ENCODE results near the gene SPATA21.
"Not testable (repeated sequence)": the region's sequence is repeated elsewhere in the genome, so short reads cannot be mapped to it uniquely, and the experiment has no call there.

The SPATA21 gene

DNA sequence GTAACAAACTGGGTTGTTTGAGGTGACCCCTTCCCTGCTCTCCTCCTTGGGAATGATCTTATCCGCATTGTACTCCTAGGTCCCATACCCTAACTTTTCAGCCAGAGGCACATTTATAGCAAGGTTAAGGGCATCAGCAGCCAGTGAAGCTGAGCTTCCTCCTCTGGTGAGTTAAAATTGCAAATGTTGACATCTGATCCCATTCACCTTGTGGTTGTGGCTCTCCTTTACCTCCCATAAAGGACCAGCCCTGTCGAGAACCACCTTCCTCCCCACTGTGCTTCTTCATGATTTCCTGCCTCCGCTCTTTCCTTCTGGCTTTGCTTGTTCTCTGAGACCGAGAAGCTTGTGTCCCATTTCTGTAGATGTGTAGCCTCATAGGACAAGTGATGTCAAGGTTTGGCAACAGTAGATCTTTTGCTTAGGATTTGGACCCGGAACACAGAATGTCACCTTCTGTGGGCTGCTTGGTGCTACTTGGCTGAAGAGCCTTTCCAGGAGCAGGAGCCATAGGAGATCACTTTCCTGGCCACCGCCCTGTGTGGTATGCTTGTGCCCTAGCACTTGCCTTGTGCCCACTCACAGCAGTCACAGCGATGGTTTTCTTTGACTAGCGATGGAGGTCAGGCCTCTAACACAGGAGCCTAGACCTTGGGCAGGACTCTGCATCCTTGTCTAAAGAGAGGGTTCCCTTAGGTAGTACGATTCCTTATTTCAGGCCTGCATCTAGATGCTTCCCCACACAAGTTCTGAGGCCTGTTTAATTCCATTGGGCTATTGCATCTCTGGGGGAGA is 51.4 kb downstream of the SPATA21 start:
- DNase-seq (ENCODE audit: low read depth in 3 of 3): no peak

DNA sequence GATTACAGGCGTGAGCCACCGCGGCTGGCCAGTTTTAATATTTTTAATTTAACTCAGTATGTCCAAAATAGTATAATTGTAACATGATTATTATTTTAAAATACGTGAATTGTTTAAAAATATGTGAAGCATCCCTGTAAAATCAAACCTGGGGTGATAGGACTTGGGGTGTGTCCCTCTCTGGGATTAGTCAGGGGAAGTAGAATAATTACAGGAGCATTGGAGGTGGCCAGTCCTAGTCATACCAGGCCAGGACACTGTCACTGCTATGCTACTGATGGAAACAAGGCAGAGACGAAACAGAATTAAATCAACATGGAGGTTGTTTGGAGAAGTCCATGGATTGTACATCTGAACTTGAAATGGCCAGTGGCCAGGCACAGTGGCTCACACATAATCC is 53.3 kb downstream of the SPATA21 start:
- DNase-seq (ENCODE audit: low read depth in 3 of 3): no peak

DNA sequence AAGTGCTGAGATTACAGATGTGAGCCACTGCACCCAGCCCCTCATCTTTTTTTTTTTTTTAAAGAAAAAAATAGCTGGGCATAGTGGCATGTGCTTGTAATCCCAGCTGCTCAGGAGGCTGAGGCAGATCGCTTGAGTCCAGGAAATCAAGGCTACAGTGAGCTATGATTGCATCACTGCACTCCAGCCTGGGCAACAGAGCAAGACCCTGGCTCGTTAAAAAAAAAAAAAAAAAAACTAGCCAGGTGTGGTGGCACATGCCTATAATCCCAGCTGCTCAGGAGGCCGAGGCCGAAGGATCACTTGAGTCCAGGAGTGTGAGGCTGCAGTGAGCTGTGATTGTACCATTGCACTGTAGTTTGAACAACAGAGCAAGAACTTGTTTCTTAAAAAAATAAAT is 56.4 kb downstream of the SPATA21 start:
- DNase-seq (ENCODE audit: low read depth in 3 of 3): no peak

DNA sequence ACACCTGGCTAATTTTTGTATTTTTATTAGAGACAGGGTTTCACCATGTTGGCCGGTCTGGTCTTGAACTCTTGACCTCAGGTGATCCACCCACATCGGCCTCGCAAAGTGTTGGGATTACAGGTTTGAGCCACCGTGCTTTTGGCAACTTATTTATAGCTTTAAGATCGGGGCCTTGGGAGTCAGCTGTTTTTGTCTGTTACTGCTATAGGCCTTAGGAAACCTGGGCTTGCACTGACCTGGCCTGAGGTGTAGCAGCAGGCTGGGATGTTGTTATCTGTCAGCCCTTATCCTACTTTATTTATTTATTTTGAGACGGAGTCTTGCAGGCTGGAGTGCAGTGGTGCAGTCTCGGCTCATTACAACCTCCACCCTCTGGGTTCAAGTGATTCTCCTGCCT is 58.8 kb downstream of the SPATA21 start:
- DNase-seq (ENCODE audit: low read depth in 3 of 3): no peak

DNA sequence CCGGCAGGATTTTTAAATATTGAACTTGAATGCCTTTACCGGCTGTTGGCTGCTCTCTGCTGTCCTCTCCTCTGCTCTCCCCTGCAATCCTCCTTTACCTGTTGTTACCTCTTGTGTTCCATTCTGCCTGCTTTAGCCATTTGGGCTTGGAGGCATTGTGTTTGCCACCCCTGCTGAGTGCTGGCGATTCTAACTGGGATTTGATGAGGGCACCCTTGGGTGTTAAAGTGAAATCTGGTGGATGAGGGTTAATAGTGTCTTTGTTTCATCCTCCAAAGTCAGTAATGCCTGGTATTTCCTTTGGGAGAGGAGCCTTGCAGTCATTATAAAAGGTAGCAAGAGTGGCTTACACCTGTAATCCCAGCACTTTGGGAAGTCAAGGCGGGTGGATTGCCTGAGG is 60.3 kb downstream of the SPATA21 start:
- no peak for DNase-seq (ENCODE audit: low read depth in 3 of 3)

DNA sequence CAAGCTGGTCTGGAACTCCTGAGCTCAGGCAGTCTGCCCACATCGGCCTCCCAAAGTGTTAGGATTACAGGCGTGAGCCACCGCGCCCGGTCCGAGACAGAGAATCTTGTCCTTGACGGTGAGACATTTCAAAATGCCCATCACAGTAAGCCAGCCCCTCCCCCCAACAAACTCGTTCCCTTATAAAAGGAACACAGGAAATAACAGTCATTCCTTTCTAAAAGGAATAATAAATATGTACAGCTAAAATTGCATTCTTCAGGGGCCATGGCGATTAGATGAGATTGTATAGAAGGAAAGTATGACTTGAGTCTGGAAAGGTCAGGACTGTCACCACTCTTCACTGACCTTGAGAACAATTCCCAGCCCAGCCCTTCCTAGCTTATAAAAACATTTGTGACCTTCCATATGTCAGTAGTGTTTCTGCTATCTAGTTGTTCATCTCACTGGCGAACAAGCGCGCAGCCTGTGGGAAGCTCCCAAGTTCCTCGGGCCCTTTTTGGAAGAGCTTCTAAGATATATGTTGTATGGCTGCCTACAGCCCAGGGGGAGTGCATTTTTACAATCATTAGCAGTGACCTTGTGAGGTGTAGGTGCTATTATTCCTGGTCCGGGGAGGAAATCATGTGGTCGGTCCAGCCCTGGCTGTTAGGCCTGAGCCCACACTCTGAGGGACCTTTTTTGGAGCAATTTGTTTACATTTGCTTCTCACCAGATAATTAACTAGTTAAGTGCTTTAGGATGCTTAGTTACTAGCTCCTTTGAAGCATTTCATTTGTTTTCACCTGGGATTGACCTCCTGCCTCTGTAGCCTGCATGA is 61.5 kb downstream of the SPATA21 start:
- no peak for DNase-seq (ENCODE audit: low read depth in 3 of 3)

DNA sequence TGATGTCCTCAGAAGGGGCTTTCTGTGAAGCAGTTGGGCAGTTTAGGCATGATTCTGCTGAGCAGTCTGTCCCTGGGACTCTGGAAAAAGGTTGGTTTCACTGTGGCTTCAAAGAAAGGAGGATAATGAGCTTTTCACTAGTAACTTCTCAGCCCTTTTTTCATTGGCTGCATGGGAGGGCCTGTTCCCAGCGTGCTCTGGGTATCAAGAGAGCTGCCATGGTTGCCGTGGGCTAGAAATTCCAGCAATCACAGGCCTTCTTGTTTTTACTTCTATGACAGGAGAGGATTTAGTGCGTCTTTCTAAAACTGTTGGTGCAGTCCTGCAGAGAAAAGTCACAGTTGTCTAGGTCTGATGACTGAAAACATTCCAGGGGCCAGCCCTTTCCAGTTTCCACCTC is 63.0 kb downstream of the SPATA21 start:
- no peak for DNase-seq (ENCODE audit: low read depth in 3 of 3)

DNA sequence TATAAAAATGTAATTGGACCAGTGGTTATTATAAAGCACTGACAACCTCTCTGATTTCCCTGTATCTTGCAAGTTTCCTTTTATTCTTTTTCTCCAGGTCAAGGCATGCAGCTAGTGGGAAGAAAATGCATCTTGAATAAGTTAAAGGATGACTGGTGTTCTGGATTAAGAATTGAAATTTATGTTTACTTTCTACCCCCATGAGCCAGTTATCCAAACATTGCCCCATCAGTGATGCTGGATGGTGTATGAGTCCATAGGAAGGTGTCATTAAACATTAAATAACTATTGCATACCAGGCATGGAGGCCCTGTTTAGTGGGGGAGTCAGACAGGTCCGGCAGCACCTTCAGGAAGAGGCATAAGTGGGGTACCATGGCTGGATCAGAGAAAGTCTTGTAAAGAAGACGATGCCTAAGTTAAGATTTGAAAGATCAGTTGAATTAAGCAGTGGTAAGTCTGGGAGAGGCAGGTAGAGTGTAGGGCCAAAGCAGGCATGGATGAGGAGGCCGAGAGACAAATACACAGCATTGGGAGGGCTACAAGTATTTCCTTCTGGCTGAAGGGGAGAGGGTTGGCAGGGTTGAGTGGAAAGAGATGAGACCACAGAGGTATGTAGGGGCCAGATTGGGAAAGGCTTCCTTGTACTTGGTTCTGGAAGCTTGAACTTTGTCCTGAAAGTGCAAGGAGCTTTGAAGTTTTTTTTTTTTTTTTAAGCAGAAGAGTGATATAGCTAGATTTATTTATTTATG is 64.5 kb downstream of the SPATA21 start:
- DNase-seq (ENCODE audit: low read depth in 3 of 3): no peak

DNA sequence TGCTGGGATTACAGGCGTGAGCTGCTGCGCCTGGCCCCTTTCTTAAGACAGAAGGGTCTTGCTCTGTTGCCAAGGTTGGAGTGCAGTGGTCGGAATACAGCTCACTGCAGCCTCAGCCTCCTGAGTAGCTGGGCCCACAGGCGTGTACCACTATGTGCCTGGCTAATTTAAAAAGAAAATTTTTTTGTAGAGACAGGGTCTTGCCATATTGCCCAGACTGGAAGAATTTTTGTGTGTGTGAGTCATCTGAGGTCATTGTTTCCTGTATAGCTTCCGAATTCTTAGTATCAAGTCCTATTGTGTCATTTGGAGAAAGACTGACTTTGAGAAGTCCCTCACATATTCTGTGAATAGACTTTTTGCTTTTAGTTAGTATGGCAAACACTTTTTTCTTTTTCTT is 65.5 kb downstream of the SPATA21 start:
- DNase-seq (ENCODE audit: low read depth in 3 of 3): no peak

DNA sequence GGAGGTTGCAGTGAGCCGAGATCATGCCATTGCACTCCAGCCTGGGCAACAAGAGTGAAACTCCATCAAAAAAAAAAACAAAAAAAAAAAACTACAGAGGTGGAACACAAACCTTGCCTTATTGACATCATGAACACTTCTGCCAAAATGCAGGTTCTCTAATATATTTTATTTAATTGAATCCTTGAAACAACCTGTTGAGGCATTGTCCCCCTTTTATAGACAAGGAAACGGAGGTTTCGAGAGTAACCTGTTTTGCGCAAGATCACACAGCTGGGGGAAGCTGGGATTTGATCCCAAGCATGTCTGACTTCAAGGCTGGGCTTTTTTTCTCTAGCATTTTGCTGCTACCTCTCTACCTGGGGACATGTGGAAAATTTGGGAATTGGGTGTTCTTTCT is 67.4 kb downstream of the SPATA21 start:
- no peak for DNase-seq (ENCODE audit: low read depth in 3 of 3)

DNA sequence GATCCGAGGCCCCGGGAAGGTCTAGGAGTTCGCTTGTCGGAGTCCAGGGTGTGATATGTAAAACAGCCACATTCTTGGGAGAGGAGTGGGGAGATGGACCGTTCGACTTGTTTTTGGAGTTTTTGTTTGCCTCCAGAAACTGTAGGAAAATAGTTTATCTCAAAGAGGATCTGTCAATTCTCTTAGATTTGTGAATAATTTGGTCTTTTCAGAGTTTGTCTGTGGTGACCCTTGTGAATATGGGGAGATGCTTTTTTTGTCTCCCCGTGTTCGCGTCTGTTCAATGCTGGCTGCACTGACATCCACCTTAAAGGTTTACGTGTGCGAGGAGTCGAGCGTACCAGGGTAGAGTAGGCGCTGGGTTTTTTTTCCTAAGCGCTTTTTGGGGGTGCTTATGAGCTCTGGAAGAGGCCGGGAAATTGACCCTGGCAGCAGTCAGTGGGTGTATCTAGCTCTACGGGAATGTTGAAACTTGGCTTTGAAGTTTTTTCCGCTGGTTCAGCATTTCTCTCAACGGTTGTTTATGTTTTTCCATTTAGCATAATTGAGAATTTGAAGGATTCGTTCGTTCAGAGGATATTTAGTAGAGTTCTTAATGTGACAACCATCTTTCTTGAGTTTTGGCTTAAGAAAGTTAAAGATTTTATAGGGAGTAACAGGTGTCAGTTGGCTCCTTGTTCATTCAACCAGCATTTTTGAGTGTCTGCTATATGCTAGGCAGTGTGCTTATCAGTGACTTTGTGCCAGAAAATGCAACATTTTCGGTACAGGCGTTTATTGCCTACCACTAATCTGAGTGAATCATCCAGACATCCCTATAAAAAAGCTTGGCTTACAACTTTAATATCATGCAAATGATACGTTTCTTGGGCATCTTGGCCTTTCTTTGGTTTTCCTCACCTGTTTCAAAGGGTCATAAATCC is 69.0 kb downstream of the SPATA21 start:
- no peak for DNase-seq (ENCODE audit: low read depth in 3 of 3)

DNA sequence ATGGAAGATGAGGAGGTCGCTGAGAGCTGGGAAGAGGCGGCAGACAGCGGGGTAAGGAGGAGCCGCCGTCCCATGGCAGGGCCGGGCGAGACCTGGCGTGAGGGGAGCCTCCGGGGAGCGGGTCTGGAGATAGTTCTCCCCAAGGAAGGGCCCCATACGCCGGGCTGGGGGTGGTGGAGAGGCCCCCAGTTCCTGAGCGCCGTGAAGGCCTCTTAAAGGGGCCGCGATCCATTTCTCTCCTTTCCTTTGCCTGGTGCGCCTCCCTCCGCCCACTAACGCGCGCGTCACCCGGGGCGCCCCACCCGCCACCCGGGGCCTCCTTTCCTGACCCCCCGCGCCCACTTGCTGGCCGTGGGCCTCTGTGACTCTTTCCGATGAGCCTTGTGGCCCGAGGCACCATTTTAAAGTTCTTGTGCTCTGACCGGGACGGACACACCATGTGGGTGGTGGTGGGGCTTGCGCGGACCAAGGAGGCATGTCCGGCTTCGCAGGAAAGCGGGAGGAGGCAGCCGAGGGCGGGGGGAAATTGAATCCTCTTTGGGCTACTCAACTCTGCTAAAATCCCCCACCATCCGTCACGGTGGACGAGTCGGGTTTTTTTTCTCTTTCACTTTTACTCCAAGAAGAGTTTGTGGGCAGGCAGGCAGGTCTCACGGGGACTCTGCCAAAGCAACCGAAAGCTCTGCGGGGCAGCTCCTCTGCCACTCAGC is 69.8 kb downstream of the SPATA21 start:
- peak; percentile 72 to 84 (median 75) for DNase-seq (ENCODE audit: low read depth in 3 of 3)

DNA sequence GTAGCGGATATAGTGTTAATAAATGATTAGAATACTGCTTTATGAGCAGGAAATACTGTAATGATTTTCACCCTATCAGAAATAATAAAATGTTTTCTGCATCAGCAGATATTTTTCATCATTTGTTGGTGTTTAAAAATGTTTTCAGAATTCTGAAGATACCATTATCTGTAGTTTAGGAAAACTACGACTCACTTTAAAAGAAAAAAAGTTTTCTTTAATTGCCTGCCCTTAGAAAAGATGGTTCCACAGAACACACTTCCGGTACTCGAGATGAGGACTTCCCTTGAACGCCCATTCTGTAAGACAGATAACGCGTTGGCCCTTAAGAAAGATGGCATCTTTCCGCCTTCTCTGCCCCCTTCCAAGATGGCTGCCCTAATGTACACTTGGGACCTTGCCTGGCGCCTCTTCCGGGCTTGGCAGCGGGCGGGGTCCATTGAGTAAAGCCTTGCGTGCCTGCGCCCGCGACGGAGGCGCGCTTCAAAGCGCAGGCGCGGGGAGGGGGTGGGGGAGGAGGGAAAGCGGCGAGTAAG is 70.4 kb downstream of the SPATA21 start, which contains the start of gene SZRD1:
TSS of gene SZRD1 (plus strand) at position 521 of the 536 bp plus-strand sequence. CDS start 16 bp downstream, outside the sequence.
- DNase-seq (ENCODE audit: low read depth in 3 of 3): peak; percentile 87 to 94 (median 90)

DNA sequence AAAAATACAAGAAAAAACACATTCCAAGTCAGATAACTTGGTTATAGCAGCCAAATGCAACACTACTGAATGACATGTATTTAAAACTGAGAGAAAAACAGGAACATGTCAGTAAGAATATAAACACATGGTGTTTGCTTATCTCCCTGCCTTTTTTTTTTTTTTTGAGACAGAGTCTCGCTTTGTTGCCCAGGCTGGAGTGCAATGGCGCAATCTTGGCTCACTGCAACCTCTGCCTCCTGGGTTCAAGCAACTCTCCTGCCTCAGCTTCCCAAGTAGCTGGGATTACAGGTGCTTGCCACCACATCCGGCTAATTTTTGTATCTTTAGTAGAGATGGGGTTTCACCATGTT is 72.1 kb downstream of the SPATA21 start:
- not testable (repeated sequence) for DNase-seq (ENCODE audit: low read depth in 3 of 3)

DNA sequence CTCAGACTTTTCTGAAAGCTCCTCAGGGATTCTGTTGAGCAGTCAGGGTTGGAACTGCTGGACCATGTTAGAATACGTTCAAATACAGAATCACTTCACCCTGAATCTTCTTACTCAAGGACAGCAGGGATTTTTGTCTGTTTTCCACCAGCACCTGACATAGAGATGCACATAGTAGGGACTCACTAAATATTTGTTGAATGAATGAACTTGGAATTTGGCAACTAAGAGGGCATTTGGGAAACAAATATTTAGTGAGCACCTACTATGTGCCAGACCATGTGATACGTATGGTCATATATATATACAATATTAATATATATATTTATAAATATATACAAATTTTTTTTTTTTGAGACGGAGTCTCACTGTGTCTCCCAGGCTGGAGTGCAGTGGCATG is 80.4 kb downstream of the SPATA21 start:
- no peak for DNase-seq (ENCODE audit: low read depth in 3 of 3)

DNA sequence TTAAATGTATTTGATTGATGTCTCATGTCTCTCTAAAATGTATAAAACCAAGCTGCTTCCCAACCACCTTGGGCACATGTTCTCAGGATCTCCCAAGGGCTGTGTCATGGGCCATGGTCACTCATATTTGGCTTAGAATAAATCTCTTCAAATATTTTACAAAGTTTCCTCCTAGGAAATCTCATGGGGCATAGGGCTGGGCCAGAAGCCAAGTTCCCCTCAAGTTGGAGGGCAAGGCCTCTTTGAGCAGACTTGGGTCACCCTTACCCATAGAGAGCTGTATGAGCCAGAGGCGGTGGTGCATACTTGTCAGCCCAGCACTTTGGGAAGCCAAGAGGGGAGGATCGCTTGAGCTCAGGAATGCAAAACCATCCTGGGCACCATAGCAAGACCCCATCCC is 82.6 kb downstream of the SPATA21 start:
- DNase-seq (ENCODE audit: low read depth in 3 of 3): no peak

DNA sequence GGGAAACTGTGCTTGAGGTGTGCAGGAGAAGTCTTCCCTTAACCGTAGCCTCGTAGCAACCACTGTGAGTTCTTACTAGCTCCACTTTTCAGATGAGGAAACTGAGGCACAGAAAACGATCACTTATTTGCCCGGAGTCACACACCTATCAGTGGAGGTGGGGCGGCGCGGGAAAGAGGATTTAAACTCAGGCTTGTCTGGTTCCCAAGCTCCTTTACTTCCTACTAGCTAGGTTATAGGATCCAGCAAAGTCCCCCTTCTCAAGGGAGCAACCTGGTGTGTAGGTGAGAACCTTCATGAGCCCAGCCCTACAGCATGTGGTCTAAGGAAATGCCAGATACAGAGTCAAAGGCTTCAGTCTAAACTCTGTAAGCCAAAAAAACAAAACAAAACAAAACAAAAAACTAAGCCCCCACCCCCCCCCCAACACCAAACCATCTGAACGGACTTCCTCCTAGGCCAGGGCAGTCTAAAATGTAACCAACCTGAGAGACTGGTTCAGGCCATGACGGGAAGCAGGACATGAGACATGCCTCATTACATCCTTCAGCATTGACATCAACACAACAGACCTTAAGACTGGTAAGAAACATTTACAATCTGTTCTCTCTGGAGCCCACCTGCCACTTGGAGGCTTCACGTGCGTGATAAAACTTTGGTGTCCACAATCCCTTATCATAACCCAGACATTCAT is 84.2 kb downstream of the SPATA21 start:
- DNase-seq (ENCODE audit: low read depth in 3 of 3): no peak

DNA sequence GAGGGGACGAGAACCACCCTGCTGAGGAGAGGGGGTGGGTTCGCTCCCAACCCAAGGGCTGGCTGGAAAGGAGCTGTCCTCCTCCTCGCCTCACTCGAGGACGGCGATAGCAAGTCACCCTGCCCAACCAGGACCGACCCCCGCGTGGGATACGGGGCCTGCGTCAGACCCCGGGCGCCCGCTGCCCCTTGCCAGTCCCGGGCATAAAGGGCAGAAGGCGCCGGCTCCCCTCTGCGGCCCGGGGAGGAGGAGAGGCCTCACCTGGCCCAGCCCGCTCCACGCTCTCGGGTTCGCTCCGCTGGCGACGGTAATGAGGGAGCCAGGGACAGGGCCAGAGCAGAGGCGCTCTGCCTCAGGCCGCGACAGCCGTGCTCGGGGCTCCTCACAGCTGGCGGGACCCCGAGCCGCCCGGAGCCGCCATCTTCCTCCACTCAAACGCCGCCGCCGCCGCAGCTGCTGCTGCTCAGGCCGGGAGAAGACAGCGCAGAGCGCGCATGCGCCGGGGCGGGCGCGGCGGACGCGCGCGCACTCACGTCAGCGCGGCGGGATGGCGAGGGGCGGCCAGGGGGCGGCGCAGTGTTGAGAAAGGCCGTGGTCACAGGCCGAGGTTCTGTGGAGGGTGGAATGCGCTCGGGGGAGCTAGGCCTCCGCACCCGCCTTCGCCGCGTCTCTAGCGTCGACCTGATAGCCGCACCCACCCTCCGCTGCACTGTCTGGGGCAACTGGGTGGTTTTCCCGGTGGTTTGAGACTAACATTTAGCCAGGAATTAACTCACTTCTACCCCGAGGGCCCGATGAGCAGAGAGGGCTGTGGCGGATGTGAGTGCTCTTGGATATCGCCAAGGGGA is 85.0 kb downstream of the SPATA21 start, which contains the start of gene FBXO42:
TSS of gene FBXO42 (minus strand) at position 487 of the 848 bp plus-strand sequence. CDS start 37,062 bp downstream, outside the sequence.
- peak; percentile 76 to 88 (median 85) for DNase-seq (ENCODE audit: low read depth in 3 of 3)
